Measurements from ENCODE around the gene IPMK.

IPMK gene

DNA sequence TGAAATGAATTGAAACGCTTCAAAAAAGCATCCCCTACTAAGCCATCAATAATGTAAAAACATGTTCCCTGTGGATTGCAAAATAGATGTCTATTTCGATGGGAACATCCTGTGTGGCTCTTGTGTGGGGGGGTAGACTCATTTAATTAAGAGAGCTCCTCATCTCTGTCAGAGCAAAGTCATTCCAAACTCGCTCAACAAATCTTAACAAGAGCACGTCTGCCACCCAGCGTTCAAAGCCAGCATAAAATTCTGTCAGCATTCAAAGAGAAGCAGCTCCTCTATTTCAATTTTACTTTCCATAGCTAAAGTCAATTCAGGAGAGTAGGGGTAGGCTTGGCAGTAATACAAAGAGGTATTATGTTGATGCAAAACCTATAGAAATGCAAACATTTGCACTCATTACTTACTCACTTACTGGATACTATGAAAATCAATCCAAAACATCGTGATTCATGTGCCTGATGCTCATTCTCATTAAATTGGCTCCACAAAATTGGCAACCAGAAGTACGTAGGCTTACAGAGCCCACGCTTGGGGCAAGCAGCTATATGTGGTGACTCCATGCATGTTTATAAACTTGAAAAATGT lies 114.9 kb downstream of the IPMK start:
- no peak overlapping the region for H3K4me3 ChIP-seq (replicated peaks; ENCODE audit: insufficient read depth, low read length)
- TF ChIP-seq GABPA (IDR thresholded peaks at IDR 0.05; ENCODE audit: low read depth) = no peak
- TF ChIP-seq, protein P1, sequence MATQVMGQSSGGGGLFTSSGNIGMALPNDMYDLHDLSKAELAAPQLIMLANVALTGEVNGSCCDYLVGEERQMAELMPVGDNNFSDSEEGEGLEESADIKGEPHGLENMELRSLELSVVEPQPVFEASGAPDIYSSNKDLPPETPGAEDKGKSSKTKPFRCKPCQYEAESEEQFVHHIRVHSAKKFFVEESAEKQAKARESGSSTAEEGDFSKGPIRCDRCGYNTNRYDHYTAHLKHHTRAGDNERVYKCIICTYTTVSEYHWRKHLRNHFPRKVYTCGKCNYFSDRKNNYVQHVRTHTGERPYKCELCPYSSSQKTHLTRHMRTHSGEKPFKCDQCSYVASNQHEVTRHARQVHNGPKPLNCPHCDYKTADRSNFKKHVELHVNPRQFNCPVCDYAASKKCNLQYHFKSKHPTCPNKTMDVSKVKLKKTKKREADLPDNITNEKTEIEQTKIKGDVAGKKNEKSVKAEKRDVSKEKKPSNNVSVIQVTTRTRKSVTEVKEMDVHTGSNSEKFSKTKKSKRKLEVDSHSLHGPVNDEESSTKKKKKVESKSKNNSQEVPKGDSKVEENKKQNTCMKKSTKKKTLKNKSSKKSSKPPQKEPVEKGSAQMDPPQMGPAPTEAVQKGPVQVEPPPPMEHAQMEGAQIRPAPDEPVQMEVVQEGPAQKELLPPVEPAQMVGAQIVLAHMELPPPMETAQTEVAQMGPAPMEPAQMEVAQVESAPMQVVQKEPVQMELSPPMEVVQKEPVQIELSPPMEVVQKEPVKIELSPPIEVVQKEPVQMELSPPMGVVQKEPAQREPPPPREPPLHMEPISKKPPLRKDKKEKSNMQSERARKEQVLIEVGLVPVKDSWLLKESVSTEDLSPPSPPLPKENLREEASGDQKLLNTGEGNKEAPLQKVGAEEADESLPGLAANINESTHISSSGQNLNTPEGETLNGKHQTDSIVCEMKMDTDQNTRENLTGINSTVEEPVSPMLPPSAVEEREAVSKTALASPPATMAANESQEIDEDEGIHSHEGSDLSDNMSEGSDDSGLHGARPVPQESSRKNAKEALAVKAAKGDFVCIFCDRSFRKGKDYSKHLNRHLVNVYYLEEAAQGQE (IDR thresholded peaks at IDR 0.05; ENCODE audit: insufficient replicate concordance, low read depth) = no peak
- TF ChIP-seq, protein P2, sequence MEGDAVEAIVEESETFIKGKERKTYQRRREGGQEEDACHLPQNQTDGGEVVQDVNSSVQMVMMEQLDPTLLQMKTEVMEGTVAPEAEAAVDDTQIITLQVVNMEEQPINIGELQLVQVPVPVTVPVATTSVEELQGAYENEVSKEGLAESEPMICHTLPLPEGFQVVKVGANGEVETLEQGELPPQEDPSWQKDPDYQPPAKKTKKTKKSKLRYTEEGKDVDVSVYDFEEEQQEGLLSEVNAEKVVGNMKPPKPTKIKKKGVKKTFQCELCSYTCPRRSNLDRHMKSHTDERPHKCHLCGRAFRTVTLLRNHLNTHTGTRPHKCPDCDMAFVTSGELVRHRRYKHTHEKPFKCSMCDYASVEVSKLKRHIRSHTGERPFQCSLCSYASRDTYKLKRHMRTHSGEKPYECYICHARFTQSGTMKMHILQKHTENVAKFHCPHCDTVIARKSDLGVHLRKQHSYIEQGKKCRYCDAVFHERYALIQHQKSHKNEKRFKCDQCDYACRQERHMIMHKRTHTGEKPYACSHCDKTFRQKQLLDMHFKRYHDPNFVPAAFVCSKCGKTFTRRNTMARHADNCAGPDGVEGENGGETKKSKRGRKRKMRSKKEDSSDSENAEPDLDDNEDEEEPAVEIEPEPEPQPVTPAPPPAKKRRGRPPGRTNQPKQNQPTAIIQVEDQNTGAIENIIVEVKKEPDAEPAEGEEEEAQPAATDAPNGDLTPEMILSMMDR (IDR thresholded peaks at IDR 0.05; ENCODE audit: insufficient read depth, low read length) = peak; percentile 34
- DNase-seq (ENCODE audit: low read depth in 1 of 2, low spot score in 1 of 2) = peak in 1 of 2 experiments; percentile 25

DNA sequence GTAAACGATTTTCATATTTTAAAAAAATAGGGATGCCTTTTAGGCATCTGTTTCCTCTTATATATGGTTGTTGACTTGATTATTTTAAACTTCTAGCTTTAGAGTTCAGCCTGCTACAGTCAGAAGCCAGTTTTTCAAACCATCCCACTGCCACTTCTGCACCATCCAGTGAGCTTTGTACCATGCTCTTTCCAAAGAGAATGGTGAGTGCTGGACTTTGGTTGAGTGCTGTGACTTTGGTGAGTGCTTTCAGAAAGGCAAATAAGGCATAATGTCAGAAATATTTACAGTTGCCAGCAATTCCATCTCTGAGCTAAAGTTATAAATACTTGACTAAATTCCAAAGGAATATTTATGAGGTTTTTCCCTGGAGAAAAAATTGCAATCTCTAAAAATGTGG lies 117.4 kb downstream of the IPMK start:
- DNase-seq (ENCODE audit: low read depth in 1 of 2, low spot score in 1 of 2) = no peak
- TF ChIP-seq, protein P2 (IDR thresholded peaks at IDR 0.05; ENCODE audit: insufficient read depth, low read length) = no peak
- TF ChIP-seq, protein P1 (IDR thresholded peaks at IDR 0.05; ENCODE audit: insufficient replicate concordance, low read depth) = no peak
- no peak for TF ChIP-seq GABPA (IDR thresholded peaks at IDR 0.05; ENCODE audit: low read depth)
- TF ChIP-seq SPI1 (IDR thresholded peaks at IDR 0.05; ENCODE audit: borderline replicate concordance, low read depth) = no peak
- no peak for TF ChIP-seq POLR2AphosphoS5 (IDR thresholded peaks at IDR 0.05; ENCODE audit: low read depth)
- no peak overlapping the region for H3K27ac ChIP-seq (replicated peaks)
- H3K27me3 ChIP-seq (ENCODE audit: insufficient read depth, poor library complexity, severe bottlenecking) = no peaks in the 10 kb centered on the region
- no peak overlapping the region for H3K4me3 ChIP-seq (replicated peaks; ENCODE audit: insufficient read depth, low read length)

More for the DNA sequence above, 114.9 kb downstream of the IPMK start:
- no peaks in the 10 kb centered on the region for H3K27me3 ChIP-seq (ENCODE audit: insufficient read depth, poor library complexity, severe bottlenecking)
- no peak overlapping the region for H3K27ac ChIP-seq (replicated peaks)

DNA sequence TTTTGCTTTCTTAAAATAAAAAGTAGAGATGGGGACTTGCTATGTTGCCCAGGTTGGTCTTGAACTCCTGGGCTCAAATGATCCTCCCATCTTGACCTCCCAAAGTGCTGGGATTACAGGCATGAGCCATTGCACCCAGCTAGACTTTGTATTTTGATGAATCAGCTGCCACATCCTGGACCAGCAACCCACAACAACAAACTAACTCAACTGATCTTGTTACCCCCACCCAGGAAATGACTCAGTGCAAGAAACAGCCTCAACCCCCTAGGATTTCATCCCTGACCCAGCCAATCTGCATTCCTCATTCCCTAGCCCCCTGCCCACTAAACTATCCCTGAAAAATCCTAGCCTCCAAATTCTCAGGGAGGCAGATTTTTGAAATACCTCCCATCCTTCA lies 123.8 kb downstream of the IPMK start:
- no peak for DNase-seq (ENCODE audit: low read depth in 1 of 2, low spot score in 1 of 2)
- TF ChIP-seq, protein P1 (IDR thresholded peaks at IDR 0.05; ENCODE audit: insufficient replicate concordance, low read depth) = no peak
- TF ChIP-seq GABPA (IDR thresholded peaks at IDR 0.05; ENCODE audit: low read depth) = no peak
- TF ChIP-seq, protein P2 (IDR thresholded peaks at IDR 0.05; ENCODE audit: insufficient read depth, low read length) = no peak
- no peak for TF ChIP-seq SPI1 (IDR thresholded peaks at IDR 0.05; ENCODE audit: borderline replicate concordance, low read depth)
- TF ChIP-seq POLR2AphosphoS5 (IDR thresholded peaks at IDR 0.05; ENCODE audit: low read depth) = no peak
- H3K4me3 ChIP-seq (replicated peaks; ENCODE audit: insufficient read depth, low read length) = no peak overlapping the region
- no peak overlapping the region for H3K27ac ChIP-seq (replicated peaks)
- H3K27me3 ChIP-seq (ENCODE audit: insufficient read depth, poor library complexity, severe bottlenecking) = no peaks in the 10 kb centered on the region
